Measurements from ENCODE around the gene RAB33A. TPM values are rescaled to one million over a fixed set of nuclear protein-coding genes. Genes with fewer than 3 reads are reported as not detected.

RAB33A gene
- total RNA-seq, 1 experiment from 2014 or later = 0.57 TPM

GRCh38 chrX:130159776-130160175, 12.0 kb upstream of the RAB33A start:
- Histone ChIP-seq H3K27ac (no peak overlapping the region), H4K20me1 (ENCODE audit: insufficient read depth) (no peaks in the 10 kb centered on the region; the same call in none of the 2 replicates), H2AFZ (no peak overlapping the region), H3K36me3 (ENCODE audit: low read depth) (peaks cover 16% of the 10 kb centered on the region; the same call in 1 of the 2 replicates), H3K4me3 (no peak overlapping the region), H3K27me3 (ENCODE audit: insufficient read depth, low read depth) (no peaks in the 10 kb centered on the region), H3K9me2 (ENCODE audit: insufficient read depth) (no peaks in the 10 kb centered on the region), H3K79me2 (ENCODE audit: low read depth) (peaks cover 46% of the 10 kb centered on the region), H3K4me1 (replicated peaks; ENCODE audit: insufficient read depth) (peaks cover 7% of the 10 kb centered on the region), H3K9me3 (ENCODE audit: insufficient read depth, low read depth) (no peaks in the 10 kb centered on the region), H3K4me2 (no peak overlapping the region), H3F3A (ENCODE audit: insufficient read depth, low read depth) (peaks cover 3% of the 10 kb centered on the region)
- ChIA-PET CTCF (no interaction called here), POLR2A (ENCODE audit: unreplicated experiment) (no interaction called here)
- BruUV-seq (replicated peaks) = no TSS peak
- no peak for DNase-seq
- intact Hi-C loops (cut with micrococcal nuclease; ENCODE audit: unreplicated experiment) = no loop called here
- no peak for TF ChIP-seq CTCF (conservative IDR thresholded peaks at IDR 0.05)
- TF ChIP-seq EZH2 (IDR thresholded peaks at IDR 0.05; ENCODE audit: low read depth) = no peak

DNA sequence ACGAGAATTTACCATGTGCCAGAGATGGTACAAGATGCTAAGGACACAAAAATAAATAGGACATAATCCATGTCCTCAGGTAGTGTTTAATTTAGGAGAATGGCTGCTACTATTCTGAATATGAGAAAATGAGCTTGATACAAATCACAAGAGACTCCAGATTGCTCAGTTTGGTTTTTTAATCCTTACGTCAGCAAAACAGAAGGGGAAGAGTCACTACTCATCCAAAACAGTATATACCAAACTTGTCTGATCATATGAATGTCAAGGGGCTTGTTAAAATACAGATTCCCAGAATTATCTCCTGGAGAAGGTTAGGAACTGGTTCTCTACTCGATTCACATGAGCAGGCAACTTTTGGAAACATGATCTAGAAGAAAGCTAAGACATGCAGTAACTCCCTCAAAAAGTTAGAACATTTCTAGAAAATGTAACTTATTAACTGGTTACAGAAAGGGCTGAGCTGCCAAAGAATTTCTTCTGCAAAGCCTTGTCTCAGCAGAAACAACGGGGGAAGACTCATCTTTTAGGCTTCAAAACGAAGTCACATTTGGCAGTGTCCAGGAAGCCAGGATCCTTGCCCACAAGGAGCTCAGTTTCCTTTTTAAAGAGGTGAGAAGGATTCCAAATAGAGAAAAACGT, 9.5 kb upstream of the RAB33A start:
- Histone ChIP-seq H3K27me3 (ENCODE audit: insufficient read depth, low read depth) (no peaks in the 10 kb centered on the region), H3K79me2 (ENCODE audit: low read depth) (peaks cover 48% of the 10 kb centered on the region), H3K9me3 (ENCODE audit: insufficient read depth, low read depth) (no peaks in the 10 kb centered on the region), H4K20me1 (ENCODE audit: insufficient read depth) (no peaks in the 10 kb centered on the region; the same call in none of the 2 replicates), H2AFZ (no peak overlapping the region), H3K4me2 (no peak overlapping the region), H3K36me3 (ENCODE audit: low read depth) (0 out of 2 replicates have a peak, but pooled peaks cover 8% of the 10 kb centered on the region), H3F3A (ENCODE audit: insufficient read depth, low read depth) (peaks cover 8% of the 10 kb centered on the region), H3K4me3 (no peak overlapping the region), H3K27ac (no peak overlapping the region), H3K9me2 (ENCODE audit: insufficient read depth) (no peaks in the 10 kb centered on the region), H3K4me1 (replicated peaks; ENCODE audit: insufficient read depth) (peaks cover 15% of the 10 kb centered on the region)
- intact Hi-C loops (cut with micrococcal nuclease; ENCODE audit: unreplicated experiment) = no loop called here
- ChIA-PET POLR2A (ENCODE audit: unreplicated experiment) (no interaction called here), CTCF (no interaction called here)
- no TSS peak for BruUV-seq (replicated peaks)
- TF ChIP-seq EZH2 (IDR thresholded peaks at IDR 0.05; ENCODE audit: low read depth) (no peak), CTCF (conservative IDR thresholded peaks at IDR 0.05) (no peak)
- DNase-seq = no peak

DNA sequence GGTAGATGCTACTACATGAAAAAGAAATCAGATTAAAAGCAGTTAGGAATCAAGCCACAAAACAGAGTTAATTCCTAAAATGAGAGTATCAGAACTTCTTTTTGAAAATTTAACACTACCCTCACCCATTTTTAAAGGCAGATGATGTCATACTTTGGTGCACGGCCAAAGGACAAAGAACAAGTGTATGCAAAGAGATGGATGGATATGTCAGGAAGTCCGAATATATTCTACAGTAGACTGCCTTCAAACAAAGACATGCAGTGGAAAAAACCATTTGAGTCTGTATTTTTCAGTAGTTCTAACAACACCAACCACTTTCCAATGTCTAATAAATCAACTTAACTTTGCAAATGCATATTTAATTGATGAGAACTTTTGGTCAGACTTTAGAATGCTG, 8.4 kb upstream of the RAB33A start:
- H3K27ac ChIP-seq = no peak overlapping the region
- H3K4me2 ChIP-seq = no peak overlapping the region
- peaks cover 19% of the 10 kb centered on the region for H3K4me1 ChIP-seq (replicated peaks; ENCODE audit: insufficient read depth)
- peaks cover 48% of the 10 kb centered on the region for H3K79me2 ChIP-seq (ENCODE audit: low read depth)
- H3F3A ChIP-seq (ENCODE audit: insufficient read depth, low read depth) = peaks cover 8% of the 10 kb centered on the region
- H4K20me1 ChIP-seq (ENCODE audit: insufficient read depth) = no peaks in the 10 kb centered on the region; the same call in none of the 2 replicates
- no TSS peak for BruUV-seq (replicated peaks)
- H3K9me3 ChIP-seq (ENCODE audit: insufficient read depth, low read depth) = no peaks in the 10 kb centered on the region
- no peak for DNase-seq
- no peak overlapping the region for H2AFZ ChIP-seq
- intact Hi-C loops (cut with micrococcal nuclease; ENCODE audit: unreplicated experiment) = no loop called here
- TF ChIP-seq EZH2 (IDR thresholded peaks at IDR 0.05; ENCODE audit: low read depth) (no peak), CTCF (conservative IDR thresholded peaks at IDR 0.05) (no peak)
- H3K4me3 ChIP-seq = no peak overlapping the region
- ChIA-PET POLR2A (ENCODE audit: unreplicated experiment) (no interaction called here), CTCF (no interaction called here)
- H3K36me3 ChIP-seq (ENCODE audit: low read depth) = 0 out of 2 replicates have a peak, but pooled peaks cover 8% of the 10 kb centered on the region
- H3K27me3 ChIP-seq (ENCODE audit: insufficient read depth, low read depth) = no peaks in the 10 kb centered on the region
- no peaks in the 10 kb centered on the region for H3K9me2 ChIP-seq (ENCODE audit: insufficient read depth)
